NCI-H1694 treated with DMSO at 0.1 percent for 48 hours (cell line): ENCODE results near the gene UGT2B10.
"Not testable (repeated sequence)": the region's sequence is repeated elsewhere in the genome, so short reads cannot be mapped to it uniquely, and the experiment has no call there.

ENCODE experiments used
- DNase-seq: peaks from one replicate; lab custom pipeline; 2025; lab: John Stamatoyannopoulos, UW

Gene UGT2B10

GRCh38 chr4:68815617-68816409, at the start of gene UGT2B10:
Gene UGT2B10 (plus strand): TSS chr4:68815994. CDS start chr4:68816020, 26 bp downstream.
- not testable (repeated sequence) for DNase-seq

DNA sequence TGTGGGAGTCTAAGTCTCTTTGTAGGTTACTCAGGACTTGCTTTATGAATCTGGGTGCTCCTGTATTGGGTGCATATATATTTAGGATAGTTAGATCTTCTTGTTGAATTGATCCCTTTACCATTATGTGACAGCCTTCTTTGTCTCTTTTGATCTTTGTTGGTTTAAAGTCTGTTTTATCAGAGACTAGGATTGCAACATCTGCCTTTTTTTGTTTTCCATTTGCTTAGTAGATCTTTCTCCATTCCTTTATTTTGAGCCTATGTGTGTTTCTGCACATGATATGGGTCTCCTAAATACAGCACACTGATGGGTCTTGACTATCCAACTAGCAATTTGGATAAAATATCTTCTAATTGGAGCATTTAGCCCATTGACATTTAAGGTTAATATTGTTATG, 44.0 kb upstream of the UGT2B10 start:
- not testable (repeated sequence) for DNase-seq

GRCh38 chr4:68773699-68774098, 42.1 kb upstream of the UGT2B10 start:
- no peak for DNase-seq

GRCh38 chr4:68780232-68780631, 35.6 kb upstream of the UGT2B10 start:
- DNase-seq: no peak

DNA sequence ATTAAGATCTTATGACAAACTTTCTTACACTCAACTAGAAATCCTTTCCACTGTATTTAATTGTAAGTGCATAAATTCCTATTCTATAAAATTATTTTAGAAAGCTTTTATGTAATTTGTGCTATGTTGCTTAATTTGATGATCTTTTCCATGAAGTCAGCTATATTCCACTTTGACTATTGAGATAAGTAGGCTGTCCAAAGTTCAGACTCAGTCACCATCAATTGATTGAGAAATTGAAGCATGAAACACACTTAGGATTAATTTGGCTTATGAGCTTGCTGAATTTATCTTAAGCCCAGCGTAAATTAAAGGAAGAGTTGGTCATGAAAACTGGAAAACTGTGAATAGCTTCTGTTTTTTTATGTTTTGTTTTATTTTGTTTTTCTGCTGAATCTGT, 18.7 kb upstream of the UGT2B10 start:
- no peak for DNase-seq

GRCh38 chr4:68797618-68798017, 18.2 kb upstream of the UGT2B10 start:
- no peak for DNase-seq

DNA sequence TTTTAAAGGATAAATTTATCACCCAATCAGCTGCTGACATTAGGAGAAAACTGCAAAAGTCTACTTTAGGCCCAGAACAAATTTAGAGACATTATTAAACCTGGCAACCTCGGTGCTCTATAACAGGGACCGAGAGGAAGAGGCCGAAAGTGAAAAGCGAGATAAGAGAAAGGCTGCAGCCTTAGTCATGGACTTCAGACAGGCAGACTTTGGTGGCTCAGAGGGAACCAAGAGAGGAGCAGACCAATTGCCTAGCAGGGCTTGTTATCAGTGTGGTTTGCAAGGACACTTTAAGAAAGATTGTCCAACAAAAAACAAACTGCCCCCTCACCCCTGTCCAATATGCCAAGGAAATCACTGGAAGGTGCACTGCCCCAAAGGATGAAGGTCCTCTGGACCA, 12.8 kb upstream of the UGT2B10 start:
- no peak for DNase-seq

DNA sequence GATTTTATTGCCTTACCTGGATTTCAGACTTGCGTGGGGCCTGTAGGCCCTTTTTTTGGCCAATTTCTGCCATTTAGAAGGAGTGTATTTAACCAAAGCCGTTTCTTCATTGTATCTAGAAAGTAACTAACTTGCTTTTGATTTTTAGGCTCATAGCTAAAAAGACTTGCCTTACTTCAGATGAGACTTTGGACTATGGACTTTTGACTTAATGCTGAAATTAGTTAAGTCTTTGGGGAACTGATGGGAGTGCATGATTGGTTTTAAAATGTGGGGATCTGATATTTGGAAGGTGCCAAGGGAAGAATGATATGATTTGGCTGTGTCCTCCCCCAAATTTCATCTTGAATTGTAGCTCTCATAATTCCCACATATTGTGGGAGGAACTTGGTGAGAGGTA, 7.7 kb upstream of the UGT2B10 start:
- DNase-seq: no peak

DNA sequence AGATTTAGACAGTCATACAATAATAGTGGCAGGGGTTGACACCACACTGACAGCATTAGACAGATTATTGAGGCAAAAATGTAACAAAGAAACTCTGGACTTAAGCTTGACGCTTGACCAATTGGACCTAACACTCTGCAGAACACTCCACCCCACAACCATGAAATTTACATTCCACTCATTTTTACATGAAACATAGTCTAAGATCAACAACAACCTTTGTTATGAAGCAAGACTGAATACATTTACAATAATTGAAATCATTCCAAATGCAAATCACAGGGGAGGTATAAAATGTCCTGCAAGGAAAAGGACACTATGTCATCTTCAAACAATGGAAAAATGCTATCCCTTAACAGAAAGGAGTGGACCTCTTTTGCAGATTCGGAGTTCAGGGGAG, 4.9 kb upstream of the UGT2B10 start:
- no peak for DNase-seq

DNA sequence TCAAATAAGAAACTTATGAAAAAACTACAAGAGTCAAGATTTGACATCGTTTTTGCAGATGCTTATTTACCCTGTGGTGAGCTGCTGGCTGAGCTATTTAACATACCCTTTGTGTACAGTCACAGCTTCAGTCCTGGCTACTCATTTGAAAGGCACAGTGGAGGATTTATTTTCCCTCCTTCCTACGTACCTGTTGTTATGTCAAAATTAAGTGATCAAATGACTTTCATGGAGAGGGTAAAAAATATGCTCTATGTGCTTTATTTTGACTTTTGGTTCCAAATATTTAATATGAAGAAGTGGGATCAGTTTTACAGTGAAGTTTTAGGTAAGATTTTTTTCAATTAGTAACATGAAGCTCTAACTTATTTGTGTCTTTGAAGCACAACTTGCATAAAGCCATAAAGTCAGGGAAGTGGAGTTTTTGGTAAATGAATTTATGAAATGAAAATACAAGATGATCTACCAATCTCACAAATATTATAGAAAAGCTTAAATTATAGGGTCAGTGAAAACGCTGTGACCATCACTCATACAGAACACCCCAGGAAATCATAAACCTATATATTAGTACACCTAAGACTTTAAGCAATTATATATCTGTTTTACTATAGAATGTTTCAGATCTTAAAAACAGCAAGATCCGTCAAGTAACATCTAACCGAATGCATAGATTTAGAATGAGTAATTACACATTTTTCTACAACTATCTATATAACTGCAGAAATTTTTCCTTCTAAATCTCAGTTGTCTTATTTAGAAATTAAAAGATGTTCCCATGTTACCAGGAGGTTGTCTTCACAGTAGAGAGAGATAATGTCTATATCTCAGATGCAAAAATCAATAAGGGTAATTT, 844 bp downstream of the UGT2B10 start:
- DNase-seq: not testable (repeated sequence)

DNA sequence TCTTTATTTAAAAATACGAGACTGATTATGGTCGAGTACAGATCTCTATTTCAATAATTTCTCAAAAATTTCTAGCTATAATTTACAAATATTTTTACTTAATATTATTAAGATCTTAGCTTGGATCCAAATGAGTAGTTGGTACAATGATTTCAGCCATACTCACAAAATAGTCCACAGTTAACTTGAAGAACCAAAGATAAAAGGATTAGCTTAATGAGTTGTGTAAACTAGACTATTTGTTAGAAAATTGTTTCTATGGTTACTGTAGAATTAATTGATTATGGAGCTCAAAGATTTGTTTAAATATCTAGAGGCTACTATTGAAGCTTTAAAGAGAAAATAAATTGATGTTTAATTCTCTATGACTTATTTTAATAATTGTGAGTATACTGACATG, 1.6 kb downstream of the UGT2B10 start:
- no peak for DNase-seq

- DNase-seq: not testable (repeated sequence)
Measured at GRCh38 chr4:68818030-68818462, 2.3 kb downstream of the UGT2B10 start.

- DNase-seq: no peak
Measured at GRCh38 chr4:68831642-68832041, 15.8 kb downstream of the UGT2B10 start.

DNA sequence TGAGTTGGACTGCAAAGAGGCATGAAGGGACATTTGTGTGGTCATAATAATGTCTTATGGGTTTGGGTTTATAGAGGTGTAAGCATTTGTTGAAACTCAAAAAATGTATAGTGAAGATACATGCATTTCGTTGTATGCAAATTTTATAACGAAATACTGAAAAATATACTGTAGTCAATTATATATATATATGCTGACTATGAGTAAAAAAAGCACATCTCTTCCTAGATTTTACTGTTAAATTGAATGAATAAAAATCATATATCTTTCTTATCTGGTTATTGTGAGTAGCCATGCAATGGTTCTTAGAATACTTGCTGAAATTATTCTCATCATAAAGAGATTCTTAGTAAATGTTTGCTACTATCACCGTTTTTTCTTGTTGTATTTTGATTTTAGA, 34.5 kb downstream of the UGT2B10 start:
- DNase-seq: no peak

- DNase-seq: no peak
Measured at GRCh38 chr4:68855771-68856170, 40.0 kb downstream of the UGT2B10 start.

- no peak for DNase-seq
Measured at GRCh38 chr4:68858039-68858438, 42.2 kb downstream of the UGT2B10 start.

DNA sequence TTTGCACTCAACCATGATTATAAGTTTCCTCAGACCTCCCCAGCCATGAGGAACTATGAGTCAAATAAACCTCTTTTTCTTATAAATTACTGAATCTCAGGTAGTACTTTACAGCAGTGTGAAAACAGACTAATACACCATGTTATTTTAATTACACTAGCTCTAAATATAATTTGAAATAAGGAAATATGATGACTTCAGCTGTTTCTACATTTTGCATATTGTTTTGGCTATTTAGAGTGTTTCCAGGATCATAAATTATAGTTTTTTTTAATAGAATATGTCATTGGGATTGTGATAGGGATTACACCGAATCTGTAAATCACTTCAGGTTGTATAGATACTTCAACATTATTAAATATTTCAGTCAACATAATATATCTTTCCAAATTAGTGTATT, 43.9 kb downstream of the UGT2B10 start:
- DNase-seq: no peak

GRCh38 chr4:68861057-68861456, 45.3 kb downstream of the UGT2B10 start:
- DNase-seq: no peak

GRCh38 chr4:68864438-68865187, 48.8 kb downstream of the UGT2B10 start:
- no peak for DNase-seq

- DNase-seq: no peak
Measured at GRCh38 chr4:68865188-68865638, 49.4 kb downstream of the UGT2B10 start.

- DNase-seq: no peak
Measured at GRCh38 chr4:68865760-68866159, 50.0 kb downstream of the UGT2B10 start.

DNA sequence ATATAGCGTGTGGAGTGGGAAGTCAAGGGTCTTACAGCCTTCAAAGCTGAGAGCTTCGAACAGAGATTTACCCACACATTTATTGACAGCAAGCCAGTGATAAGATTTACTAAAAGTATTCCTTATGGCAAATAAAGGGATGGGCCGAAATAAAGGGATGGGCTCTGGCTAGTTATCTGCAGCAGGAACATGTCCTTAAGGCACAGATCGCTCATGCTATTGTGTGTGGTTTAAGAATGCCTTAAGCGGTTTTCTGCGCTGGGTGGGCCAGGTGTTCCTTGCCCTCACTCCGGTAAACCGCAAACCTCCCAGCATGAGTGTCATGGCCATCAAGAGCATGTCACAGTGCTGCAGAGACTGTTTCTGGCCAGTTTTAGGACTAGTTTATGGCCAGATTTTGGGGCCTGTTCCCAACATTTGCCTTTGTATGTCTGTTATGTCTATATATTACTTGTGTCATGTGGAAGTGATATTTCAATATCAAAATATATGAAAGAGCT, 53.5 kb downstream of the UGT2B10 start:
- DNase-seq: no peak
